HG03095 (cell line): ENCODE data around the gene CCL3.
"Not testable (repeated sequence)": the region's sequence is repeated elsewhere in the genome, so short reads cannot be mapped to it uniquely, and the experiment has no call there.

Source experiments
- ATAC-seq: cut with Tn5 transposase; IDR thresholded peaks from one replicate; pipeline ENCODE4 v1.9.1; 2021; ENCODE audit warnings: moderate library complexity; ENCODE audit not compliant: unreplicated experiment

CCL3 gene

GRCh38 chr17:36117505-36118382, 27.8 kb upstream of the CCL3 start:
- ATAC-seq = no peak

GRCh38 chr17:36115649-36115977, 25.7 kb upstream of the CCL3 start:
- not testable (repeated sequence) for ATAC-seq

- not testable (repeated sequence) for ATAC-seq
Measured at GRCh38 chr17:36114971-36115648, 25.2 kb upstream of the CCL3 start.

GRCh38 chr17:36113131-36113530, 23.2 kb upstream of the CCL3 start:
- ATAC-seq = not testable (repeated sequence)

- ATAC-seq = no peak
Measured at GRCh38 chr17:36112572-36112971, 22.6 kb upstream of the CCL3 start.

- ATAC-seq = no peak
Measured at GRCh38 chr17:36111068-36111490, 21.1 kb upstream of the CCL3 start.

GRCh38 chr17:36108265-36108664, 18.3 kb upstream of the CCL3 start:
- not testable (repeated sequence) for ATAC-seq

GRCh38 chr17:36107660-36108059, 17.7 kb upstream of the CCL3 start:
- ATAC-seq = no peak

GRCh38 chr17:36106493-36106835, 16.5 kb upstream of the CCL3 start:
- ATAC-seq = no peak

GRCh38 chr17:36105781-36106492, 16.0 kb upstream of the CCL3 start:
- ATAC-seq = no peak

- no peak for ATAC-seq
Measured at GRCh38 chr17:36104701-36105181, 14.8 kb upstream of the CCL3 start.

GRCh38 chr17:36104246-36104645, 14.3 kb upstream of the CCL3 start:
- not testable (repeated sequence) for ATAC-seq

GRCh38 chr17:36103401-36103975, 13.5 kb upstream of the CCL3 start, which contains the start of gene CCL4:
TSS of gene CCL4 (plus strand) at chr17:36103827. CDS start at chr17:36103906, 79 bp downstream.
- ATAC-seq = peak; percentile 72

- not testable (repeated sequence) for ATAC-seq
Measured at GRCh38 chr17:36099004-36099403, 9.1 kb upstream of the CCL3 start.

- ATAC-seq = no peak
Measured at GRCh38 chr17:36095992-36096391, 6.0 kb upstream of the CCL3 start.

GRCh38 chr17:36094746-36095145, 4.8 kb upstream of the CCL3 start:
- no peak for ATAC-seq

- ATAC-seq = no peak
Measured at GRCh38 chr17:36094232-36094631, 4.3 kb upstream of the CCL3 start.

- not testable (repeated sequence) for ATAC-seq
Measured at GRCh38 chr17:36092715-36093114, 2.8 kb upstream of the CCL3 start.

GRCh38 chr17:36092230-36092629, 2.3 kb upstream of the CCL3 start:
- no peak for ATAC-seq

GRCh38 chr17:36089339-36089865, 541 bp downstream of the CCL3 start:
- ATAC-seq = no peak
